K562 (cell line): ENCODE data around the gene HRH3. TPM values are rescaled to one million over a fixed set of nuclear protein-coding genes. Genes with fewer than 3 reads are reported as not detected.

Source experiments
- HES1 ChIP-seq: fragments of 450-650 bp; IDR thresholded peaks from 2 replicates; pipeline ENCODE4 v1.6.1; 2016; ENCODE audit warnings: low read depth, mild to moderate bottlenecking, moderate library complexity
- MCM3 ChIP-seq: fragments of 450-650 bp; IDR thresholded peaks from 2 replicates; pipeline ENCODE4 v1.6.1; 2016
- UBTF ChIP-seq, 2 experiments: IDR thresholded peaks; 2 replicates each; pipeline ENCODE4 v1.6.1; 2012; ENCODE audit warnings: improper control_type of control experiment in 2 of 2, low read depth in 2 of 2, low read length in 2 of 2, borderline replicate concordance in 1 of 2
- ZNF133 ChIP-seq: fragments of 250-450 bp; sonication (Bioruptor Pico); IDR thresholded peaks from 2 replicates; pipeline ENCODE4 v1.4.0; 2020; ENCODE audit warnings: mild to moderate bottlenecking
- polyA plus RNA-seq, 8 experiments: library from polyadenylated mRNA; depleted of rRNA in 4 of 8; stranded (reverse) in 5 of 8; unstranded in 3 of 8; fragments of >200 nt; fragmentation: Nextera tagmentation in 2 of 8; fragmentation: Illumina TruSeq in 1 of 8; extraction: Ambion mirVana in 2 of 8; extraction: Trizol in 1 of 8; gene quantifications; 2 replicates each; pipeline versions ENCODE4 v1.2.1 to v1.2.3, GENCODE V29; 2011 to 2014; ENCODE audit warnings: inconsistent platforms in 1 of 8, missing spikeins in 1 of 8
- total RNA-seq, 7 experiments: library from RNA; depleted of rRNA in 6 of 7; stranded (reverse); fragments of >200 nt in 6 of 7; fragmentation: Illumina TruSeq in 2 of 7; extraction: Trizol in 2 of 7; gene quantifications; 2 replicates each; pipeline versions ENCODE4 v1.2.1 to v1.2.3, GENCODE V29; 2011 to 2021; ENCODE audit warnings: low replicate concordance in 1 of 7
- TF ChIP-seq, protein P1 (sequence below): fragments of 250-450 bp; sonication (Bioruptor Pico); IDR thresholded peaks from 2 replicates; pipeline ENCODE4 v1.4.0; 2020

HRH3 gene
- total and polyA plus RNA-seq, 9 of the 15 experiments (the other 6 are each of a cell fraction or from before 2014, with no cell fraction given), result not detected

GRCh38 chr20:62224113-62224855 is 4.2 kb upstream of the HRH3 start (continued):
- TF ChIP-seq, protein P1, sequence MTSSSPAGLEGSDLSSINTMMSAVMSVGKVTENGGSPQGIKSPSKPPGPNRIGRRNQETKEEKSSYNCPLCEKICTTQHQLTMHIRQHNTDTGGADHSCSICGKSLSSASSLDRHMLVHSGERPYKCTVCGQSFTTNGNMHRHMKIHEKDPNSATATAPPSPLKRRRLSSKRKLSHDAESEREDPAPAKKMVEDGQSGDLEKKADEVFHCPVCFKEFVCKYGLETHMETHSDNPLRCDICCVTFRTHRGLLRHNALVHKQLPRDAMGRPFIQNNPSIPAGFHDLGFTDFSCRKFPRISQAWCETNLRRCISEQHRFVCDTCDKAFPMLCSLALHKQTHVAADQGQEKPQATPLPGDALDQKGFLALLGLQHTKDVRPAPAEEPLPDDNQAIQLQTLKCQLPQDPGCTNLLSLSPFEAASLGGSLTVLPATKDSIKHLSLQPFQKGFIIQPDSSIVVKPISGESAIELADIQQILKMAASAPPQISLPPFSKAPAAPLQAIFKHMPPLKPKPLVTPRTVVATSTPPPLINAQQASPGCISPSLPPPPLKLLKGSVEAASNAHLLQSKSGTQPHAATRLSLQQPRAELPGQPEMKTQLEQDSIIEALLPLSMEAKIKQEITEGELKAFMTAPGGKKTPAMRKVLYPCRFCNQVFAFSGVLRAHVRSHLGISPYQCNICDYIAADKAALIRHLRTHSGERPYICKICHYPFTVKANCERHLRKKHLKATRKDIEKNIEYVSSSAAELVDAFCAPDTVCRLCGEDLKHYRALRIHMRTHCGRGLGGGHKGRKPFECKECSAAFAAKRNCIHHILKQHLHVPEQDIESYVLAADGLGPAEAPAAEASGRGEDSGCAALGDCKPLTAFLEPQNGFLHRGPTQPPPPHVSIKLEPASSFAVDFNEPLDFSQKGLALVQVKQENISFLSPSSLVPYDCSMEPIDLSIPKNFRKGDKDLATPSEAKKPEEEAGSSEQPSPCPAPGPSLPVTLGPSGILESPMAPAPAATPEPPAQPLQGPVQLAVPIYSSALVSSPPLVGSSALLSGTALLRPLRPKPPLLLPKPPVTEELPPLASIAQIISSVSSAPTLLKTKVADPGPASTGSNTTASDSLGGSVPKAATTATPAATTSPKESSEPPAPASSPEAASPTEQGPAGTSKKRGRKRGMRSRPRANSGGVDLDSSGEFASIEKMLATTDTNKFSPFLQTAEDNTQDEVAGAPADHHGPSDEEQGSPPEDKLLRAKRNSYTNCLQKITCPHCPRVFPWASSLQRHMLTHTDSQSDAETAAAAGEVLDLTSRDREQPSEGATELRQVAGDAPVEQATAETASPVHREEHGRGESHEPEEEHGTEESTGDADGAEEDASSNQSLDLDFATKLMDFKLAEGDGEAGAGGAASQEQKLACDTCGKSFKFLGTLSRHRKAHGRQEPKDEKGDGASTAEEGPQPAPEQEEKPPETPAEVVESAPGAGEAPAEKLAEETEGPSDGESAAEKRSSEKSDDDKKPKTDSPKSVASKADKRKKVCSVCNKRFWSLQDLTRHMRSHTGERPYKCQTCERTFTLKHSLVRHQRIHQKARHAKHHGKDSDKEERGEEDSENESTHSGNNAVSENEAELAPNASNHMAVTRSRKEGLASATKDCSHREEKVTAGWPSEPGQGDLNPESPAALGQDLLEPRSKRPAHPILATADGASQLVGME (CRISPR knock-in tag), result no peak
- TF ChIP-seq UBTF (IDR thresholded peaks at IDR 0.05; ENCODE audit: borderline replicate concordance in 1 of 2, low read depth in 2 of 2, low read length in 2 of 2) (no peak), ZNF133 (CRISPR knock-in tag) (no peak), MCM3 (no peak), HES1 (no peak)
- TF ChIP-seq, all 486 proteins: peak for 0
